PFSK-1 (cell line): ENCODE measurements around the gene HAUS2.

ENCODE experiments used
- FOXP2 ChIP-seq: optimal IDR thresholded peaks from 2 replicates; pipeline ENCODE3; 2011; ENCODE audit warnings: borderline replicate concordance, control low read depth, inconsistent platforms; ENCODE audit not compliant: insufficient read depth; ENCODE audit errors: extremely low read length, extremely low read depth
- POLR2AphosphoS5 ChIP-seq: IDR thresholded peaks from 2 replicates; pipeline ENCODE4 v1.6.1; 2012; ENCODE audit warnings: low read depth, mild to moderate bottlenecking, control low read depth, low read length, moderate library complexity
- SIN3A ChIP-seq: IDR thresholded peaks from 2 replicates; pipeline ENCODE4 v1.6.1; 2012; ENCODE audit warnings: mild to moderate bottlenecking, low read length, moderate library complexity, borderline replicate concordance; ENCODE audit not compliant: insufficient read depth
- TAF1 ChIP-seq: IDR thresholded peaks from 2 replicates; pipeline ENCODE4 v1.6.1; 2012; ENCODE audit warnings: low read length, control low read depth, borderline replicate concordance; ENCODE audit not compliant: insufficient read depth
- TF ChIP-seq, protein P1 (sequence below), 2 experiments: IDR thresholded peaks; 2 replicates each; pipeline versions ENCODE4 v1.6.1 to v1.8.0; 2011 to 2012; ENCODE audit warnings: low read depth in 2 of 2, low read length in 2 of 2, control low read depth in 1 of 2, inconsistent platforms in 1 of 2, mild to moderate bottlenecking in 1 of 2, moderate library complexity in 1 of 2; ENCODE audit not compliant: insufficient read depth in 1 of 2

Gene HAUS2

DNA sequence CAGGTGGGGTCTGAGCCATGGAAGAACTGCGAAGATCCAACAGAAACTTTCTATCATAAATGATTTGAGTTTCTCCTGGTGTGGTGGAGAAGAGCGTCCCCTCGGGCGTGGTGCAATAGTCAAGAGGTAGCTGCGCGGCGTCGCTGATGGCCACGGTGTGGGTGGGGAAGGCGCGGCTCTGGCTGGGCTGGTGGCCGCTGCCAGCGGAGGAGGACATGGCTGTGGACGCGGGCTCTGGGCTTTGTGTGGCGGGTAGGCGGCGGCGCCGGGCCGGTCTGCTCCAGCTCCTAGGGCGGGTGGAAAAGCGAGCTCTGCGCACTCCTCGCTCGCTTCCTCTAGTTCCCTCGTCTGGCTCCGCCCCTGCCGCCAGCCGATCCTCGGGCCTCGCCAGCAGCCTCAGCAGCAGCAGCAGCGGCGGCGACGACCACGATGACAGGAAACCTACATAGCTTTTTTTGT, 32.7 kb downstream of the HAUS2 start:
- TF ChIP-seq SIN3A (no peak; the same call in 1 of the 2 replicates), POLR2AphosphoS5 (peak; percentile 57; the same call in 1 of the 2 replicates)

DNA sequence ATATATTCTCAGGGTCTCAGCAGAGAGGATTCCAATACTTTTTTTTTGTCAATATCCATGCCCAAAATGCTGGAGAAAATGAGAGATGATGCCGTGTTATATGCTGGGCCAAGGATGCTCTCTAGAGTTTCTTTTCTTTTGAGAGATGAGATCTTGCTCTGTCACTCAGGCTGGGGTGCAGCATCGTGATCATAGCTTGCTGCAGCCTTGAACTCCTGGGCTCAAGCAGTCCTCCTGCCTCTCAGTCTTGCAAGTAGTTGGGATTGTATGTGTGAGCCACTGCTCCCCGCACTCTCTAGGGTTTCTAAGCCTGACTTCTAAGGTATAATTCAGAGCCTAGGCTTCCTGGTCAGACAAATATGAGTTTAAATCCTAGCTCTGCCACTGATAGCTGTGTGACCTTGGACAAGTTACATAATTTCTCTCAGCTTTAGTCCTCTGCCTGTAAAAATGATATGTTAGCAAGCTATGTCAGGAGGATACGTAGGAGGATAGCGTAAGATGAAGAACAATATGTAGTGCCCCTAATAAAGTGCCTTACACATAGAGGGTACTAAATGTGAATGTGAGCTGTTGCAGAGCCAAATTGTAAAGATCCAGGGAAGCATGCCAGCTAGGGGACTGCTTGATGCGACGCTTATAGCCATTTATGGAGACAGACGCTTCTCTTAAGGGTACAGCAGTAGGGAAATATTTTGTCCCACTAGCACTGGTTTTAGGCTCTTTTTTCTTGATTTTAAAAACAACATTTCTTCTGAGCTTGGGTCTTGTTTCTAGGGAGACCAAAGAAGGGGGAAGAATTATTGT, 34.1 kb downstream of the HAUS2 start:
- TF ChIP-seq, protein P1, sequence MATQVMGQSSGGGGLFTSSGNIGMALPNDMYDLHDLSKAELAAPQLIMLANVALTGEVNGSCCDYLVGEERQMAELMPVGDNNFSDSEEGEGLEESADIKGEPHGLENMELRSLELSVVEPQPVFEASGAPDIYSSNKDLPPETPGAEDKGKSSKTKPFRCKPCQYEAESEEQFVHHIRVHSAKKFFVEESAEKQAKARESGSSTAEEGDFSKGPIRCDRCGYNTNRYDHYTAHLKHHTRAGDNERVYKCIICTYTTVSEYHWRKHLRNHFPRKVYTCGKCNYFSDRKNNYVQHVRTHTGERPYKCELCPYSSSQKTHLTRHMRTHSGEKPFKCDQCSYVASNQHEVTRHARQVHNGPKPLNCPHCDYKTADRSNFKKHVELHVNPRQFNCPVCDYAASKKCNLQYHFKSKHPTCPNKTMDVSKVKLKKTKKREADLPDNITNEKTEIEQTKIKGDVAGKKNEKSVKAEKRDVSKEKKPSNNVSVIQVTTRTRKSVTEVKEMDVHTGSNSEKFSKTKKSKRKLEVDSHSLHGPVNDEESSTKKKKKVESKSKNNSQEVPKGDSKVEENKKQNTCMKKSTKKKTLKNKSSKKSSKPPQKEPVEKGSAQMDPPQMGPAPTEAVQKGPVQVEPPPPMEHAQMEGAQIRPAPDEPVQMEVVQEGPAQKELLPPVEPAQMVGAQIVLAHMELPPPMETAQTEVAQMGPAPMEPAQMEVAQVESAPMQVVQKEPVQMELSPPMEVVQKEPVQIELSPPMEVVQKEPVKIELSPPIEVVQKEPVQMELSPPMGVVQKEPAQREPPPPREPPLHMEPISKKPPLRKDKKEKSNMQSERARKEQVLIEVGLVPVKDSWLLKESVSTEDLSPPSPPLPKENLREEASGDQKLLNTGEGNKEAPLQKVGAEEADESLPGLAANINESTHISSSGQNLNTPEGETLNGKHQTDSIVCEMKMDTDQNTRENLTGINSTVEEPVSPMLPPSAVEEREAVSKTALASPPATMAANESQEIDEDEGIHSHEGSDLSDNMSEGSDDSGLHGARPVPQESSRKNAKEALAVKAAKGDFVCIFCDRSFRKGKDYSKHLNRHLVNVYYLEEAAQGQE (IDR thresholded peaks at IDR 0.05; ENCODE audit: insufficient read depth in 1 of 2, low read depth in 2 of 2, low read length in 2 of 2), result no peak
- no peak for TF ChIP-seq SIN3A

DNA sequence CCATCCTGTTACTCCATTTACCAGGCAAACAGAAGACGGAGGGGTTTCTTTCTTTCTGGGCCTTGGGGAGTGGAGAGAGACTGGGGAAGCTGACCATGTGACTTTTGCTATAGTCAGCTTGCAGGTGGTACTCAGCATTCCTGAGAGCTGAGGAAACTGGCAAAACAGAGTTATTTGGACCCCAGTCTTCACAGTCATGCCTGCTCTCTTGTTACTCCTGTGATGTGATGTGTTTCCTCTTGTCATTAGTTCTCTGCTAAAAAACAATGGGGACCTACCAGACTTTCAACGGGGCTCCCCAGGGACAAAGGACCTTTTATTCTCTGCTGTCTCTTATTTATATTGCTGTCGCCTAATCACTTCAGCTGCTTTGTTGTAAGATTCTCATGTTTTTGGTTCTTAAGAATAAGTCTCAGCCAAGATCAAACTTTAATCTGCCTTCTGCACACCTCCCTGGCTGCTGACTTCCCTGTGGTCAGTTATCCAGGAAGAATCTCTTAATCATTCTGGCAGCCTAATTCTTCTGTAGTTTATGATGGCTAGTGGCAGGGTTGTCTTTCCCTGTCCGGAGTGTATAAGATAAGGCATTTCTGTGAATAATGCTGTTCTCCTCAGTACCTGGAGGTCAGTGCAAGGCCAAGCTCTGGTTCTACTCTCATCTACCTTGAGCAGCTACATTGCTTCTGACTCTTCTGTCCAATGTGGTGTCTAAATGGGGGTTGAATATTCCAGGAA, 35.6 kb downstream of the HAUS2 start:
- no peak for TF ChIP-seq SIN3A
- TF ChIP-seq, protein P1 (IDR thresholded peaks at IDR 0.05; ENCODE audit: insufficient read depth in 1 of 2, low read depth in 2 of 2, low read length in 2 of 2), result no peak
- no peak for TF ChIP-seq POLR2AphosphoS5
- TF ChIP-seq FOXP2, result no peak
- TF ChIP-seq TAF1, result no peak

DNA sequence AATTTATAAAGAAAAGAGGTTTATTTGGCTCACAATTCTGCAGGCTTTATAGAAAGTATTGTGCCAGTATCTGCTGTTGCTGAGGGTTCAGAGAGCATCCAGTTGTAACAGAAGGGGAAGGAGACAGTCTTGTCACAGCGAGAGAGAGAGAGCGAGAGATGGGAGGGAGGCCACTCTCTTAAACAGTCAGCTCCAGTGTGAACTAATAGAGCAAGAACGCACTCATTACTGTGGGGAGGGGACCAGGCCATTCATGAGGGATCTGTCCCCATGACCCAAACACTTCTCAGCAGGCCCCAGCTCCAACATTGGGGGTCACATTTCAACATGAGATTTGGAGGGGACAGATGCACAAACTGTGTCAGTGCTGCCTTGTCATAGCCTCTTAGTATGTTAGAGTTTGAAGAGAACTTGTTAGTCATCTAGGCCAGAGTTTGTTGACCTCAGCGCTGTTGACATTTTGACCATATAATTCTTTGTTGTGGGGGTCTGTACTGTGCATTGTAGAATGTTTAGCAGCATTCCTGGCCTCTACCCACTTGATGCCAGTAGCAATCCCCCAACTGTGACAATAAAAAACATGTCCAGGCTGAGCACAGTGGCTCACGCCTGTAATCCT, 42.1 kb downstream of the HAUS2 start:
- TF ChIP-seq TAF1, result no peak
- TF ChIP-seq, protein P1 (IDR thresholded peaks at IDR 0.05; ENCODE audit: insufficient read depth in 1 of 2, low read depth in 2 of 2, low read length in 2 of 2), result no peak
- no peak for TF ChIP-seq FOXP2
- TF ChIP-seq SIN3A, result no peak
- no peak for TF ChIP-seq POLR2AphosphoS5

DNA sequence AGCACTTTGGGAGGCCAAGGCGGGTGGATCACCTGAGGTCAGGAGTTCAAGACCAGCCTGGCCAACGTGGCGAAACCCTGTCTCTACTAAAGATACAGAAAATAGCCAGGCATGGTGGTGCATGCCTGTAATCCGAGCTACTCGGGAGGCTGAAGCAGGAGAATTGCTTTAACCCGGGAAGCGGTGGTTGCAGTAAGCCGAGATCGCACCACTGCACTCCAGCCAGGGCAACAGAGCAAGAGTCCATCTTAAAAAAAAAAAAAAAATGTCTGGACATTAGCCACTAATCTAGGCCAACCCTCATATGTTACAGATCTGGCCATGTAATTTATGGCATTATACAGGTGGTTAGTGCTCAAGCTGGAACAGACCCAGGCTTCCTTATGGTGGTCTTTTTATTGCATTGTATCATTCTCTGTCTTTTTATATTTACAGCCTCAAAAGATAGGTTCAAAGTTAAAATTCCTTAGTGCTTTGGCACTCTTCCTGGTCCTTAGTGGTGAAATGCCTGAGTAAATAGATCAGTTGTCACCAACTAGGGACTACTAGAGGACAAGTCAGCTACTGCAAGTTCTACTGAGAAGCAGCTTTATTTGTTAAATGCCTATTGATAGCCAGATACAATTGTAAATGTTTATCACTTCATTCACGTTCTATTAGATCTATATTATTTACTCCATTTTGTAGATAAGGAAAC, 42.7 kb downstream of the HAUS2 start:
- TF ChIP-seq, protein P1 (IDR thresholded peaks at IDR 0.05; ENCODE audit: insufficient read depth in 1 of 2, low read depth in 2 of 2, low read length in 2 of 2), result no peak
